HL-60/S4 treated with retinoic acid at 250 ng/mL for 4 days and 3 days (cell line): Measurements from ENCODE around the gene EEF2K.

Source experiments
- in situ Hi-C: fragments of 300-500 bp; cut with MboI; formaldehyde crosslinking; loops from 2 replicates; pipeline ENCODE4 v1.7.0; 2022; ENCODE audit warnings: low sequenced_read_pairs

EEF2K gene

GRCh38 chr16:22325598-22326368 lies 119.7 kb downstream of the EEF2K start:
- in situ Hi-C loops: no loop called here

- in situ Hi-C loops: no loop called here
Measured at GRCh38 chr16:22326369-22326652, 120.2 kb downstream of the EEF2K start.

- in situ Hi-C loops: no loop called here
Measured at GRCh38 chr16:22326771-22327445, 120.8 kb downstream of the EEF2K start.

- in situ Hi-C loops: no loop called here
Measured at GRCh38 chr16:22327446-22327775, 121.3 kb downstream of the EEF2K start.

- in situ Hi-C loops: no loop called here
Measured at GRCh38 chr16:22328081-22328725, 122.1 kb downstream of the EEF2K start.

- in situ Hi-C loops: no loop called here
Measured at GRCh38 chr16:22329199-22329695, 123.2 kb downstream of the EEF2K start.

GRCh38 chr16:22330326-22330725 lies 124.2 kb downstream of the EEF2K start:
- in situ Hi-C loops: no loop called here

- in situ Hi-C loops: no loop called here
Measured at GRCh38 chr16:22333457-22333994, 127.4 kb downstream of the EEF2K start.

- in situ Hi-C loops: no loop called here
Measured at GRCh38 chr16:22335668-22336246, 129.7 kb downstream of the EEF2K start.

GRCh38 chr16:22336581-22336980 lies 130.5 kb downstream of the EEF2K start:
- in situ Hi-C loops: no loop called here

- in situ Hi-C loops: no loop called here
Measured at GRCh38 chr16:22337045-22337444, 131.0 kb downstream of the EEF2K start.

- in situ Hi-C loops: no loop called here
Measured at GRCh38 chr16:22337849-22338635, 132.0 kb downstream of the EEF2K start.
